ENCODE results near the gene BCL2L13. TPM values are rescaled to one million over a fixed set of nuclear protein-coding genes. Genes with fewer than 3 reads are reported as not detected.

Gene BCL2L13
- total RNA-seq, 1 experiment from 2014 or later, result 26.0 TPM

DNA sequence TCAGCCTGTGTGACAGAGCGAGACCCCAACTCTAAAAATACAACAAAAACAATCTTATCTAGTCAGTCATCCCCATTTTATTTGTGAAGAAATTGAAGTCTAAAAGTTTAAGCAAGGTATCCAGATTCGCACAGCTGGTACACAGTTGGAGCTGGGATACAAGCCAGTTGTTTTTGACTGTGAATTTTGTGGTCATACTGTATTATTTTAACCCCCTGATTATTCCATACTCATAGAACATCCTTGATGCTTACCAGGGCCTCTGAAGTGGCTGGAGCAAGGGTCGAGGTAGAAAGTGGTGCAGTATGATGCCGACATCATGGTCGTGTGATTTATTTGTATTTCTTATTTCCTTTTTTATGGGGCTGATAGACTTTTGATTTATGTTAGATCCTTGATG is 85.7 kb downstream of the BCL2L13 start:
- no peak overlapping the region for H2BK5ac ChIP-seq (ENCODE audit: insufficient read length, low read length)
- WGBS (ENCODE audit: extremely low coverage, insufficient read length, low lambda C conversion rate), result no CpG with 5 or more reads among the region's 5 CpGs
- H3K79me2 ChIP-seq (ENCODE audit: insufficient read depth, low read length), result no peaks in the 10 kb centered on the region
- H3K9me3 ChIP-seq (ENCODE audit: control insufficient read depth, low read depth, low read length), result no peaks in the 10 kb centered on the region
- DNase-seq, result no peak
- H3K9me3 Mint-ChIP-seq, result no peaks in the 10 kb centered on the region
- no peaks in the 10 kb centered on the region for H3K4me1 Mint-ChIP-seq
- no peaks in the 10 kb centered on the region for H3K27me3 ChIP-seq (ENCODE audit: insufficient read depth, low read length)
- H4K5ac ChIP-seq (ENCODE audit: insufficient read length, low read depth, low read length), result no peak overlapping the region
- H2AK5ac ChIP-seq (ENCODE audit: insufficient read length, low read length), result no peak overlapping the region
- H3K9ac ChIP-seq (ENCODE audit: extremely low read depth, insufficient read length, low read length), result no peak overlapping the region
- no peak overlapping the region for H3K4me3 Mint-ChIP-seq
- no peak overlapping the region for H3K14ac ChIP-seq (ENCODE audit: insufficient read depth, low read length)
- H3K27ac ChIP-seq (ENCODE audit: insufficient read length, low read depth, low read length), result no peak overlapping the region
- H3K27me3 Mint-ChIP-seq (ENCODE audit: low read depth), result no peaks in the 10 kb centered on the region
- H4K8ac ChIP-seq (replicated peaks; ENCODE audit: insufficient read length, low read depth, low read length), result no peak overlapping the region
- H2AFZ ChIP-seq (ENCODE audit: low read length), result no peak overlapping the region
- H3K79me1 ChIP-seq (ENCODE audit: insufficient read depth, low read depth, low read length, poor library complexity, severe bottlenecking), result no peaks in the 10 kb centered on the region
- H3K56ac ChIP-seq (ENCODE audit: insufficient read length, low read depth, low read length), result no peak overlapping the region
- no peak overlapping the region for H2BK120ac ChIP-seq (ENCODE audit: low read depth, low read length, poor library complexity, severe bottlenecking)
- no peaks in the 10 kb centered on the region for H4K20me1 ChIP-seq (ENCODE audit: control insufficient read depth, insufficient read depth, insufficient read length)
- H4K91ac ChIP-seq (ENCODE audit: insufficient read length, low read depth, low read length), result no peak overlapping the region
- peaks cover 3 to 17% (median 15%) of the 10 kb centered on the region in 3 experiments; a peak in 6 of 7 replicates for H3K36me3 Mint-ChIP-seq (ENCODE audit: insufficient read depth in 1 of 3, low read depth in 3 of 3)
- no peak overlapping the region; a peak in 2 of 7 replicates for H3K27ac Mint-ChIP-seq
- no peak overlapping the region for H3K4ac ChIP-seq (ENCODE audit: low read depth, low read length)
- no peak overlapping the region for H3T11ph ChIP-seq (ENCODE audit: low read length)
- H2BK12ac ChIP-seq (ENCODE audit: insufficient read length, low read depth, low read length), result no peak overlapping the region
- H3K18ac ChIP-seq (ENCODE audit: insufficient read length, low read depth, low read length), result no peak overlapping the region
- H3K23ac ChIP-seq (ENCODE audit: insufficient read length, low read depth, low read length), result no peak overlapping the region
- TF ChIP-seq, protein P1, sequence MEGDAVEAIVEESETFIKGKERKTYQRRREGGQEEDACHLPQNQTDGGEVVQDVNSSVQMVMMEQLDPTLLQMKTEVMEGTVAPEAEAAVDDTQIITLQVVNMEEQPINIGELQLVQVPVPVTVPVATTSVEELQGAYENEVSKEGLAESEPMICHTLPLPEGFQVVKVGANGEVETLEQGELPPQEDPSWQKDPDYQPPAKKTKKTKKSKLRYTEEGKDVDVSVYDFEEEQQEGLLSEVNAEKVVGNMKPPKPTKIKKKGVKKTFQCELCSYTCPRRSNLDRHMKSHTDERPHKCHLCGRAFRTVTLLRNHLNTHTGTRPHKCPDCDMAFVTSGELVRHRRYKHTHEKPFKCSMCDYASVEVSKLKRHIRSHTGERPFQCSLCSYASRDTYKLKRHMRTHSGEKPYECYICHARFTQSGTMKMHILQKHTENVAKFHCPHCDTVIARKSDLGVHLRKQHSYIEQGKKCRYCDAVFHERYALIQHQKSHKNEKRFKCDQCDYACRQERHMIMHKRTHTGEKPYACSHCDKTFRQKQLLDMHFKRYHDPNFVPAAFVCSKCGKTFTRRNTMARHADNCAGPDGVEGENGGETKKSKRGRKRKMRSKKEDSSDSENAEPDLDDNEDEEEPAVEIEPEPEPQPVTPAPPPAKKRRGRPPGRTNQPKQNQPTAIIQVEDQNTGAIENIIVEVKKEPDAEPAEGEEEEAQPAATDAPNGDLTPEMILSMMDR (conservative IDR thresholded peaks at IDR 0.05), result no peak
- H2BK15ac ChIP-seq (ENCODE audit: low read depth, low read length), result no peak overlapping the region
- H3K4me1 ChIP-seq (ENCODE audit: insufficient read depth, low read length), result no peaks in the 10 kb centered on the region
- no peak overlapping the region for H3K4me2 ChIP-seq (ENCODE audit: insufficient read depth, insufficient read length, low read length)
- H2BK20ac ChIP-seq (ENCODE audit: low read depth, low read length, poor library complexity, severe bottlenecking), result no peak overlapping the region
- no peaks in the 10 kb centered on the region for H3K23me2 ChIP-seq (ENCODE audit: insufficient read length, low read depth, low read length, poor library complexity, severe bottlenecking)
